ENCODE measurements around the gene MED1.
"Not testable (repeated sequence)": the region's sequence is repeated elsewhere in the genome, so short reads cannot be mapped to it uniquely, and the experiment has no call there.

MED1 gene

GRCh38 chr17:39450847-39451581, at the start of gene MED1:
MED1 (minus strand) TSS chr17:39451263; CDS start chr17:39451062, 201 bp downstream.
- peak; percentile 81 for DNase-seq

- DNase-seq = not testable (repeated sequence)
Observed at GRCh38 chr17:39496921-39497320, 45.9 kb upstream of the MED1 start.

- DNase-seq = no peak
Observed at GRCh38 chr17:39487946-39488345, 36.9 kb upstream of the MED1 start.

- not testable (repeated sequence) for DNase-seq
Observed at GRCh38 chr17:39487490-39487889, 36.4 kb upstream of the MED1 start.

- no peak for DNase-seq
Observed at GRCh38 chr17:39486242-39486641, 35.2 kb upstream of the MED1 start.

- no peak for DNase-seq
Observed at GRCh38 chr17:39485555-39485954, 34.5 kb upstream of the MED1 start.

- no peak for DNase-seq
Observed at GRCh38 chr17:39484178-39484577, 33.1 kb upstream of the MED1 start.

GRCh38 chr17:39483506-39483905, 32.4 kb upstream of the MED1 start:
- DNase-seq = no peak

- DNase-seq = not testable (repeated sequence)
Observed at GRCh38 chr17:39479631-39480030, 28.6 kb upstream of the MED1 start.

GRCh38 chr17:39473310-39473709, 22.2 kb upstream of the MED1 start:
- DNase-seq = no peak

- not testable (repeated sequence) for DNase-seq
Observed at GRCh38 chr17:39468610-39469009, 17.5 kb upstream of the MED1 start.

- not testable (repeated sequence) for DNase-seq
Observed at GRCh38 chr17:39464639-39465181, 13.6 kb upstream of the MED1 start.

- no peak for DNase-seq
Observed at GRCh38 chr17:39462631-39463375, 11.7 kb upstream of the MED1 start.

- no peak for DNase-seq
Observed at GRCh38 chr17:39461926-39462569, 11.0 kb upstream of the MED1 start.

GRCh38 chr17:39461113-39461925, 10.3 kb upstream of the MED1 start, which contains the start of gene CDK12:
CDK12 (plus strand) TSS chr17:39461486; CDS start chr17:39462072, 586 bp downstream.
- DNase-seq = peak; percentile 86

GRCh38 chr17:39455919-39456318, 4.9 kb upstream of the MED1 start:
- no peak for DNase-seq

- DNase-seq = no peak
Observed at GRCh38 chr17:39450051-39450450, 1.0 kb downstream of the MED1 start.

GRCh38 chr17:39447561-39447960, 3.5 kb downstream of the MED1 start:
- DNase-seq = no peak

- no peak for DNase-seq
Observed at GRCh38 chr17:39443326-39443725, 7.7 kb downstream of the MED1 start.

GRCh38 chr17:39439868-39440267, 11.2 kb downstream of the MED1 start:
- not testable (repeated sequence) for DNase-seq

- no peak for DNase-seq
Observed at GRCh38 chr17:39429600-39429999, 21.5 kb downstream of the MED1 start.

GRCh38 chr17:39416141-39416540, 34.9 kb downstream of the MED1 start:
- DNase-seq = no peak
